GM12873 (cell line): ENCODE data around the gene CLEC19A.

ENCODE experiments used
- TF ChIP-seq, protein P1 (sequence below): IDR thresholded peaks from 2 replicates; pipeline ENCODE4 v1.5.1; 2012; ENCODE audit warnings: low read depth, mild to moderate bottlenecking, moderate library complexity, low read length, control low read depth; ENCODE audit not compliant: insufficient read depth; ENCODE audit errors: missing control alignments

Gene CLEC19A

DNA sequence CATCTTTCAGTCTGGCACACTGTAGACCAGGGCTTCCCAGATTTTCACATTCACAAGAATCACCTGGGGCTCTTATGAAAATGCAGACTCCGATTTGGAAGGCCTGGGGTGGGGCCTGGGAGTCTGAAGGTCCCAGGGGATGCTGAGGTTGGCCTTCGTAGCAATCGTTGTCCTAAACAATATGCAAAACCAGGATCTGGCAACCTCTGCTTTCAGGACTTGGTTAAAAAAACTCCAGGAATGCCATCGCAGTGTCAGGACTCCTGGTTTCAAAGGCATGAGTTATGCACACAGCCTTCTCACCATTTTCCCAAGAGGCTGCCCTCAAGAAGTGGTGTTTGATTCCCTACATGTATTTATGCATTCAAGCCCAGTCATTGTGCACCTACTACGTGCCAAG, 6.7 kb downstream of the CLEC19A start:
- TF ChIP-seq, protein P1, sequence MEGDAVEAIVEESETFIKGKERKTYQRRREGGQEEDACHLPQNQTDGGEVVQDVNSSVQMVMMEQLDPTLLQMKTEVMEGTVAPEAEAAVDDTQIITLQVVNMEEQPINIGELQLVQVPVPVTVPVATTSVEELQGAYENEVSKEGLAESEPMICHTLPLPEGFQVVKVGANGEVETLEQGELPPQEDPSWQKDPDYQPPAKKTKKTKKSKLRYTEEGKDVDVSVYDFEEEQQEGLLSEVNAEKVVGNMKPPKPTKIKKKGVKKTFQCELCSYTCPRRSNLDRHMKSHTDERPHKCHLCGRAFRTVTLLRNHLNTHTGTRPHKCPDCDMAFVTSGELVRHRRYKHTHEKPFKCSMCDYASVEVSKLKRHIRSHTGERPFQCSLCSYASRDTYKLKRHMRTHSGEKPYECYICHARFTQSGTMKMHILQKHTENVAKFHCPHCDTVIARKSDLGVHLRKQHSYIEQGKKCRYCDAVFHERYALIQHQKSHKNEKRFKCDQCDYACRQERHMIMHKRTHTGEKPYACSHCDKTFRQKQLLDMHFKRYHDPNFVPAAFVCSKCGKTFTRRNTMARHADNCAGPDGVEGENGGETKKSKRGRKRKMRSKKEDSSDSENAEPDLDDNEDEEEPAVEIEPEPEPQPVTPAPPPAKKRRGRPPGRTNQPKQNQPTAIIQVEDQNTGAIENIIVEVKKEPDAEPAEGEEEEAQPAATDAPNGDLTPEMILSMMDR = no peak

DNA sequence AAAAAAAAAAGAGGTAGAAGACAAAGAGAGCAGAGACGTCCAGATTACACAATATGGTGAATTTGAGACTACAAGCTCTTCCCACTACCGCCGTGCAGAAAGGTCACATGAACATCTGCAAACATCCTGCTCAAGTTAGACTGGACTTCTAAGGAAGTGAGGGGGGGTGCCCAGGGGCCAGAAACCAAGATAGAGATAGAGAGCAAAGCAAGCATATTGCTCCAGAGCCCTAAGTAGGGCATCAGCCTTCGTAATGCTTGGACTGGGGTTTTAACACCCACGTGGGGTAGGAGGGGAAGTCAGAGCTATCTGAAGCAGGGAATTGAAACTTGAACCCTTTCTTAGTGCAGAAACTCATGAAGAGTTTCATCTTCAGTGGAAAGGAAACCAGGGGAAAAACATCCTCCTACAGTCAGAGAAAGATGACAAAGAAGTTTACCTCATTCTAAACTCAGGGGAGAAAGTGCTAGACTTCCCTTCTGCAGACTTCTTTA, 8.7 kb downstream of the CLEC19A start:
- TF ChIP-seq, protein P1 = no peak

DNA sequence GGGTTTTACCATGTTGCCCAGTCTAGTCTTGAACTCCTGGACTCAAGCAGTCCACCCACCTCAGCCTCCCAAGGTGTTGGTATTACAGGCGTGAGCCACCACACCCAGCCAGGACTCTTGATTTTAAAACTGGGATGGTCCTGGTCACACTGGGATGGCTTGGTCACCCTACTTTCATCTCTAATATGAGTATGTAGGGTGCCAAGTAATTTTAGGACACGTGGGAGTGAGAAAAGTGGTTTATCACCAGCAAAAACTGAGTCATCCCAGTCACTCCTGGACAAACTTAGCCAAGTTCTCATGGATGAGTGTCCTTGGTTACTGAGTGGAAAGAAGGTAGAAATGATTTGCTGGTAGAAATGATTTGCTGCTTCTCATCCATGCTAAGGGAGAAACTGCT, 9.9 kb downstream of the CLEC19A start:
- TF ChIP-seq, protein P1 = no peak

DNA sequence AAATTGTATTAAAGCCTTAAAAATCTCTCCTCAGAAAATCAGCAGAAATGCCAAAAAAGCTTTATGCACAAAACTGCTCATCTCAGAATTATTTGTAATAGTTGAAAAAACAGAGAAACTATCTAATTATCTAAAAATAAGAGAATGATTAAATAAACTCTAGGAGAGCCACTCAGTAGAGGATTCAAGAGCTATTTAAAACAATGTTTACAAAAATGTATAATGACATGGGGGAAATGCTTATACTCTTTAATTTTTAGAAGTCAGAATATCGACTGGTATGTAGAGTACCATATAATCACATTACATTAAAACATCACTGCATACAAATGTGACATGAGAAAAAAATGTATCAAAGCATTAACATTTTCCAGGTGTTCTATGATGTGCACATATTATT, 11.9 kb downstream of the CLEC19A start:
- TF ChIP-seq, protein P1 = no peak

DNA sequence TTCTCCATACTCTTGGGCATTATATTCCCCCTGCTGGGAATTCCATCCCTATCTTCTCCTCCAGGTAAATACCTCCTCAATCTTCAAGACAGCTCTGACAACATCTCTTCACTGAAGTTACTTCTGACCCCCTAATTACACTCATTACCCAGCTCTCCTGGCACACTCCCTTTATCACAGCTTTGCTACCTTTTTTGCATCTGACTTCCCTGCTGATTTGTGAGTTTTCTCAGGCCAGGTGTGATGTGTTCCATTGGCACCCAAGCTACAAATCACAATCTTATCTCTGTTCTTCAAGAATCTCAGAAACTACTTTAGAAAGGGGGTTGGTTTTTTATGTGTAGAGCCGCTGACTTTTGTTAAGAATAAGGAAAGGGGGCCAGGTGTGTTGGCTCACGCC, 14.0 kb downstream of the CLEC19A start:
- TF ChIP-seq, protein P1 = no peak

DNA sequence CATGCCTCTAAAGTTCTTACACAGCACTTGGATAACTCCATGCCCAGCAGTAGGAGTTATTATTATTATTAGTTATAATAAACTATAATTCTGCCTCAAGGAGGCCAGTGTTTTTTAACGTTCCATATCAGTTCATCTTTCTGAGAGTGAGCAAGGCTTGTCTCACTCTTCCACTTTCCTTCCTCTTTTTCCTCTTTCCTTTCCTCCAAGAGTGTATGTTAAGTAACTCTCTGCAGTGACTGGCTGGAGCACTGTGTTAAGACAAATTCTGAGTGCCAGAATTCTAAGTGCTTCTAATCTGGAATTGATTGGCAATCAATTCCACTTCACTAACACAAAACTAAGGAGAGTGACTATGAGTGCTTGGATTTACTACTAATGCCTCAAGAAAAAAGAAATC, 16.4 kb downstream of the CLEC19A start:
- TF ChIP-seq, protein P1 = no peak

DNA sequence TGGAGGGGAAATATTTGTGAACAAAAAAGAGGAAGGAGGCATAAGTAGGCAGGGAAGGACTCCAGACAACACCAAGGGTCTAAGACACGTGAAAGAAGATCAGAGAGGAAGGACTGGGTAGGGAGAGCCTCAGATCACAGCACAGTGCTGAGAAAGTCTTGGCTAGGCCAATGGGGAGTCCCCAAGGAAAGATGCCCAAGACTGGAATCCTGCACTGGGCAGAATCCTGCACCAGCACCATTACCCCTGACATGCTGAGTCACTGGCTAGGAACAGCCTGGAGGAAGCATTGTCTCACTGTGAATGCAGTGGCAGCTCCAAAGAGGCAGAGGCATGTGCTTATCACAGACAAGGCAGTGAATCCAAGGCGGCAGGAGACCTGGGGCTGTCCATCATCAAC, 19.2 kb downstream of the CLEC19A start:
- TF ChIP-seq, protein P1 = no peak
